Fibroblast of the aortic adventitia (primary cell): ENCODE measurements around the gene DNAH12. TPM values are rescaled to one million over a fixed set of nuclear protein-coding genes. Genes with fewer than 3 reads are reported as not detected.
"Not testable (repeated sequence)": the region's sequence is repeated elsewhere in the genome, so short reads cannot be mapped to it uniquely, and the experiment has no call there.

Experiments used
- DNase-seq: peaks from one replicate; pipeline ENCODE4 v3.0.0-alpha.2; 2010; ENCODE audit warnings: low read depth
- H3K4me3 ChIP-seq: 2 replicates; pipeline ENCODE4 v1.5.1; 2011; ENCODE audit warnings: low read depth, mild to moderate bottlenecking, control low read depth, low read length, moderate library complexity
- CTCF ChIP-seq: IDR thresholded peaks from 2 replicates; pipeline ENCODE4 v1.5.1; 2011; ENCODE audit warnings: mild to moderate bottlenecking, low read length, control low read depth, inconsistent platforms; ENCODE audit not compliant: insufficient read depth
- total RNA-seq: library from RNA; depleted of rRNA; stranded (reverse); fragments of >200 nt; gene quantifications from 2 replicates; pipeline ENCODE4 v1.2.3, GENCODE V29; 2012; ENCODE audit warnings: low replicate concordance

DNAH12 gene
- total RNA-seq, 1 donor, result 0.09 TPM

DNA sequence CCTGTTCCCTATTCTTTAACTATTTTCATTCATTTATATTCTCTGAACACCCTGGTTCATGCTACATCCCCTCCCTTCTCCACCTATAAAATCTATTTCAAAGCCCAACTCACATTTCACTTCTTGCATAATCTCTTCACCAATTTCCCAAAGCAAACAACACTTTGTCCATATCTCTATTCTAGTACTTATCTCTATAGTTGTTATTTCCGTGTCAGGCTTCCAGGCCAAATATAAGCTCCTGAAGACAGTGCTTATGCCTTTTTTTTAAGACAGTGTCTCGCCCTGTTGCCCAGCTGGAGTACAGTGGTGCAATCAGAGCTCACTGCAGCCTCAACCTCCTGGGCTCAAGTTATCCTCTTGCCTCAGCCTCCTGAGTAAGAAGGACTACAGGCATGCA, 43.6 kb downstream of the DNAH12 start:
- TF ChIP-seq CTCF, result no peak
- no peak for DNase-seq
- no peak overlapping the region for H3K4me3 ChIP-seq

- TF ChIP-seq CTCF, result no peak
- no peak for DNase-seq
- no peak overlapping the region for H3K4me3 ChIP-seq
Observed at GRCh38 chr3:57497904-57498303, 46.2 kb downstream of the DNAH12 start.

DNA sequence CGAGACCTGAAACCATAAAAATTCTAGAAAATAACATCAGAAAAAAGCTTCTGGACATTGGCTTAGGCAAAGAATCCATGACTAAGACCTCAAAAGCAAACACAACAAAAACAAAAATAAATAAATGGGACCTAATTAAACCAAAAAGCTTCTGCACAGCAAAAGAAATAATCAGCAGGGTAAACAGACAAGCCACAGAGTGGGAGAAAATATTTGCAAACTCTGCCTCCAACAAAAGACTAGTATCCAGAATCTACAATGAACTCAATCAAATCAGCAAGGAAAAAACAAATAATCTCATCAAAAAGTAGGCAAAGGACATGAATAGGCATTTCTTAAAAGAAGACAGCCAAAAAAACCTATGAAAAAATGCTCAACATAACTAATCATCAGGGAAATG, 59.6 kb downstream of the DNAH12 start:
- H3K4me3 ChIP-seq, result no peak overlapping the region
- TF ChIP-seq CTCF, result no peak
- DNase-seq, result no peak

DNA sequence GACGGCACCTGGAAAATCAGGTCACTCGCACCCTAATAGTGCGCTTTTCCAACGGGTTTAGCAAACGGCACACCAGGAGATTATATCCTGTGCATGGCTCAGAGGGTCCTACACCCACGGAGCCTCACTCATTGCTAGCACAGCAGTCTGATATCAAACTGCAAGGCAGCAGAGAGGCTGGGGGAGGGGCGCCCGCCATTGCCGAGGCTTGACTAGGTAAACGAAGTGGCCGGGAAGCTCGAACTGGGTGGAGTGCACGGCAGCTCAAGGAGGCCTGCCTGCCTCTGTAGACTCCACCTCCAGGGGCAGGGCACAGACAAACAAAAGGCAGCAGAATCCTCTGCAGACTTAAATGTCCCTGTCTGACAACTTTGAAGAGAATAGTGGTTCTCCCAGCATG, 67.0 kb downstream of the DNAH12 start:
- not testable (repeated sequence) for H3K4me3 ChIP-seq, DNase-seq

GRCh38 chr3:57464801-57465200, 79.3 kb downstream of the DNAH12 start:
- peak; percentile 6 for DNase-seq
- H3K4me3 ChIP-seq, result no peak overlapping the region
- peak; percentile 25 for TF ChIP-seq CTCF

- no peak for DNase-seq
- no peak overlapping the region for H3K4me3 ChIP-seq
- TF ChIP-seq CTCF, result no peak
Observed at GRCh38 chr3:57464011-57464410, 80.1 kb downstream of the DNAH12 start.

DNA sequence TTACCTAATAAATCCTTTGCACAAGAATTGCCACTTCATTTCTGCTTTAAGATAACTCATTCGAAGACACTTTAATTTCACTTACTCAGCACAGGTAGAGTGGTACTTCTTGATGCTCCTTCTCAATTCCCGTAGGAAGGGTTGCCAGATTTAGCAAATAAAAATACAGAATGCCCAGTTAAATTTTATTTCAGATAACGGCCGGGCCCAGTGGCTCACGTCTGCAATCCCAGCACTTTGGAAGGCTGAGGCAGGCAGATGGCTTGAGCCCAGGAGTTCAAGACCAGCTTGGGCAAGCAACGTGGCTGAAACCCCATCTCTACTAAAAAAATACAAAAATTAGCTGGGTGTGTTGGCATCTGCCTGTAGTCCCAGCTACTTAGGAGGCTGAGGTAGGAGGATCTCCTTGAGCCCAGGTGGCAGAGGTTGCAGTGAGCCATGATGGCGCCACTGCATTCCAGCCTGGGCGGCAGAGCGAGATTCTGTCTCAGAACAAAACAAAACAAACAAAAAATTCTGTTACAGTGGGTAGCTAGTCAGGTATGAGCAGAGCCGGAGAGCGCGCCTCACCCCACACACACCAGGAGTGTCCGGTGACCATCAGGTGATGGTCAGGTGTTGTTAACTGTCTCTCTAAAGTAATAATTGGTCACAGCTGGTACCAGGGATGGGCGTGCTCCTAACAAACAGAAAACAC, 92.8 kb downstream of the DNAH12 start:
- no peak for DNase-seq
- no peak overlapping the region for H3K4me3 ChIP-seq
- TF ChIP-seq CTCF, result no peak

GRCh38 chr3:57449276-57449847, 94.8 kb downstream of the DNAH12 start:
- DNase-seq, H3K4me3 ChIP-seq: not testable (repeated sequence)

GRCh38 chr3:57448489-57448888, 95.7 kb downstream of the DNAH12 start:
- not testable (repeated sequence) for DNase-seq, H3K4me3 ChIP-seq
